Measurements from ENCODE around the gene MLXIP. TPM values are rescaled to one million over a fixed set of nuclear protein-coding genes. Genes with fewer than 3 reads are reported as not detected.

The MLXIP gene
- total RNA-seq, 1 experiment from 2014 or later, result 13.5 TPM

Other genes starting within 250 kb of the MLXIP start
- gene HPD, start 219.9 kb upstream of the MLXIP start, total RNA-seq (2014; rRNA removed; shearing (Covaris generic)), result 0.11 TPM in 1 of 2 replicates, not detected in the other
- gene PSMD9, start 190.0 kb upstream of the MLXIP start, total RNA-seq (2014; rRNA removed; shearing (Covaris generic)), result 63.4 and 150 TPM in 2 replicates
- 10.2 and 13.8 TPM in 2 replicates for gene CFAP251, start 160.2 kb upstream of the MLXIP start, total RNA-seq (2014; rRNA removed; shearing (Covaris generic))
- gene BCL7A, start 56.9 kb upstream of the MLXIP start, total RNA-seq (2014; rRNA removed; shearing (Covaris generic)), result 1.5 and 6.4 TPM in 2 replicates
- gene IL31, start 95.5 kb downstream of the MLXIP start, total RNA-seq (2014; rRNA removed; shearing (Covaris generic)), result not detected in 2 replicates
- not detected in 2 replicates for gene LRRC43, start 104.4 kb downstream of the MLXIP start, total RNA-seq (2014; rRNA removed; shearing (Covaris generic))
- not detected in 2 replicates for gene B3GNT4, start 125.0 kb downstream of the MLXIP start, total RNA-seq (2014; rRNA removed; shearing (Covaris generic))
- gene DIABLO, start 147.3 kb downstream of the MLXIP start, total RNA-seq (2014; rRNA removed; shearing (Covaris generic)), result 66.6 and 84.1 TPM in 2 replicates
- 13.6 and 14.3 TPM in 2 replicates for gene VPS33A, start 187.7 kb downstream of the MLXIP start, total RNA-seq (2014; rRNA removed; shearing (Covaris generic))

Data from SJSA1 (cell line).